Activated CD8-positive, alpha-beta memory T cell treated with anti-CD3 and anti-CD28 coated beads, Interleukin-2, amount 50 U/mL, for 1 hour (primary cell): ENCODE measurements around the gene RPS6KA2.
"Not testable (repeated sequence)": the region's sequence is repeated elsewhere in the genome, so short reads cannot be mapped to it uniquely, and the experiment has no call there.

Experiments
- DNase-seq: peaks from one replicate; pipeline ENCODE4 v3.0.0-alpha.2; 2020; ENCODE audit errors: extremely low read depth

The RPS6KA2 gene

GRCh38 chr6:166397849-166398248 is 229.2 kb downstream of the RPS6KA2 start:
- DNase-seq, result no peak

- no peak for DNase-seq
Measured at GRCh38 chr6:166395778-166396177, 231.3 kb downstream of the RPS6KA2 start.

- no peak for DNase-seq
Measured at GRCh38 chr6:166395351-166395750, 231.7 kb downstream of the RPS6KA2 start.

- no peak for DNase-seq
Measured at GRCh38 chr6:166394036-166394892, 232.8 kb downstream of the RPS6KA2 start.

GRCh38 chr6:166393535-166393823 is 233.6 kb downstream of the RPS6KA2 start:
- no peak for DNase-seq

- DNase-seq, result not testable (repeated sequence)
Measured at GRCh38 chr6:166392755-166393534, 234.1 kb downstream of the RPS6KA2 start.

- DNase-seq, result no peak
Measured at GRCh38 chr6:166389119-166389518, 237.9 kb downstream of the RPS6KA2 start.

- DNase-seq, result no peak
Measured at GRCh38 chr6:166388290-166389004, 238.6 kb downstream of the RPS6KA2 start.

- no peak for DNase-seq
Measured at GRCh38 chr6:166387642-166388289, 239.3 kb downstream of the RPS6KA2 start.

- not testable (repeated sequence) for DNase-seq
Measured at GRCh38 chr6:166387098-166387497, 240.0 kb downstream of the RPS6KA2 start.

GRCh38 chr6:166386111-166386510 is 240.9 kb downstream of the RPS6KA2 start:
- DNase-seq, result no peak

GRCh38 chr6:166383802-166384363 is 243.2 kb downstream of the RPS6KA2 start:
- not testable (repeated sequence) for DNase-seq

GRCh38 chr6:166382933-166383801 is 243.9 kb downstream of the RPS6KA2 start, which contains the start of gene MPC1:
Gene MPC1 (minus strand): TSS chr6:166382940. CDS start chr6:166382876, 64 bp downstream.
- peak; percentile 65 for DNase-seq

- DNase-seq, result no peak
Measured at GRCh38 chr6:166382500-166382932, 244.5 kb downstream of the RPS6KA2 start.

GRCh38 chr6:166381733-166382499 is 245.1 kb downstream of the RPS6KA2 start:
- no peak for DNase-seq

- no peak for DNase-seq
Measured at GRCh38 chr6:166381381-166381732, 245.7 kb downstream of the RPS6KA2 start.

- DNase-seq, result no peak
Measured at GRCh38 chr6:166379800-166380199, 247.3 kb downstream of the RPS6KA2 start.

- no peak for DNase-seq
Measured at GRCh38 chr6:166379103-166379586, 247.9 kb downstream of the RPS6KA2 start.

- no peak for DNase-seq
Measured at GRCh38 chr6:166377721-166378120, 249.3 kb downstream of the RPS6KA2 start.

GRCh38 chr6:166375013-166375412 is 252.0 kb downstream of the RPS6KA2 start:
- no peak for DNase-seq
